Kidney tubule cell (primary cell): ENCODE data around the gene ERCC1.

ENCODE experiments used
- DNase-seq: peaks from one replicate; pipeline ENCODE4 v3.0.0-alpha.2; 2018; ENCODE audit warnings: low spot score

ERCC1 gene

GRCh38 chr19:45405435-45406225 is 18.1 kb downstream of the ERCC1 start:
- DNase-seq: peak; percentile 93

GRCh38 chr19:45404557-45405434 is 18.9 kb downstream of the ERCC1 start, which contains the start of gene PPP1R13L:
TSS of gene PPP1R13L (minus strand) at chr19:45405069. CDS start at chr19:45398318, 6,751 bp downstream.
- peak; percentile 96 for DNase-seq

- DNase-seq: peak; percentile 82
Measured at GRCh38 chr19:45403781-45404556, 19.7 kb downstream of the ERCC1 start.

- DNase-seq: no peak
Measured at GRCh38 chr19:45403272-45403671, 20.4 kb downstream of the ERCC1 start.

GRCh38 chr19:45402298-45403061 is 21.2 kb downstream of the ERCC1 start:
- DNase-seq: peak; percentile 53

GRCh38 chr19:45401815-45402214 is 21.9 kb downstream of the ERCC1 start:
- DNase-seq: no peak

GRCh38 chr19:45400192-45400591 is 23.5 kb downstream of the ERCC1 start:
- DNase-seq: no peak

- DNase-seq: no peak
Measured at GRCh38 chr19:45395821-45396617, 27.7 kb downstream of the ERCC1 start.

- no peak for DNase-seq
Measured at GRCh38 chr19:45391871-45392665, 31.6 kb downstream of the ERCC1 start.

GRCh38 chr19:45391346-45391745 is 32.4 kb downstream of the ERCC1 start:
- DNase-seq: no peak

- DNase-seq: no peak
Measured at GRCh38 chr19:45385392-45386221, 38.1 kb downstream of the ERCC1 start.

GRCh38 chr19:45382426-45382825 is 41.3 kb downstream of the ERCC1 start:
- DNase-seq: no peak

- DNase-seq: no peak
Measured at GRCh38 chr19:45380107-45380506, 43.6 kb downstream of the ERCC1 start.

- DNase-seq: peak; percentile 98
Measured at GRCh38 chr19:45376045-45376724, 47.5 kb downstream of the ERCC1 start.

GRCh38 chr19:45370410-45371204 is 53.1 kb downstream of the ERCC1 start, which contains the start of gene ERCC2:
TSS of gene ERCC2 (minus strand) at chr19:45370573. CDS start at chr19:45370540, 33 bp downstream.
- peak; percentile 99 for DNase-seq

- DNase-seq: no peak
Measured at GRCh38 chr19:45368737-45369340, 54.9 kb downstream of the ERCC1 start.

- no peak for DNase-seq
Measured at GRCh38 chr19:45368127-45368526, 55.6 kb downstream of the ERCC1 start.
